Parathyroid adenoma (tissue), 2 donors: ENCODE measurements around the gene SERTAD3.
A peak's percentile ranks its signal among the peaks of the same experiment; 100 is the strongest.

Source experiments
- H2AFZ ChIP-seq: fragments of 300-600 bp; sonication (generic); one replicate; pipeline ENCODE4 v1.7.0; 2017; ENCODE audit warnings: antibody characterized with exemption, mild to moderate bottlenecking
- H3K27ac ChIP-seq: fragments of 300-600 bp; sonication (generic); one replicate; pipeline ENCODE4 v1.7.0; 2017
- H3K27me3 ChIP-seq: fragments of 300-600 bp; sonication (generic); one replicate; pipeline ENCODE4 v1.7.0; 2017; ENCODE audit warnings: low read length; ENCODE audit not compliant: control insufficient read depth, insufficient read depth
- H3K36me3 ChIP-seq: fragments of 300-600 bp; sonication (generic); one replicate; pipeline ENCODE4 v1.7.0; 2017; ENCODE audit warnings: low read length; ENCODE audit not compliant: control insufficient read depth, insufficient read depth
- H3K4me1 ChIP-seq: fragments of 300-600 bp; sonication (generic); one replicate; pipeline ENCODE4 v1.7.0; 2017; ENCODE audit warnings: control low read depth
- H3K4me2 ChIP-seq: fragments of 300-600 bp; sonication (generic); one replicate; pipeline ENCODE4 v1.7.0; 2017; ENCODE audit warnings: low read length
- H3K4me3 ChIP-seq: fragments of 300-600 bp; sonication (generic); one replicate; pipeline ENCODE4 v1.7.0; 2017; ENCODE audit warnings: low read depth, low read length
- H3K79me2 ChIP-seq: fragments of 300-600 bp; sonication (generic); one replicate; pipeline ENCODE4 v1.7.0; 2017; ENCODE audit warnings: control low read depth
- H3K9ac ChIP-seq: fragments of 300-600 bp; sonication (generic); one replicate; pipeline ENCODE4 v1.7.0; 2017; ENCODE audit warnings: mild to moderate bottlenecking
- H3K9me3 ChIP-seq: fragments of 300-600 bp; sonication (generic); one replicate; pipeline ENCODE4 v1.7.0; 2017; ENCODE audit warnings: low read length; ENCODE audit not compliant: control insufficient read depth
- CTCF ChIP-seq: fragments of 300-600 bp; sonication (generic); IDR thresholded peaks from one replicate; pipeline ENCODE4 v1.7.0; 2017; ENCODE audit warnings: antibody characterized with exemption, mild to moderate bottlenecking
- donor health status: primary hyperparathyroidism.

SERTAD3 gene

GRCh38 chr19:40453151-40453735 lies 9.1 kb upstream of the SERTAD3 start:
- Histone ChIP-seq H3K9me3 (no peaks in the 10 kb centered on the region), H3K79me2 (no peaks in the 10 kb centered on the region), H3K9ac (no peak overlapping the region), H3K4me3 (no peak overlapping the region), H3K36me3 (no peaks in the 10 kb centered on the region), H3K4me2 (no peak overlapping the region), H3K4me1 (no peaks in the 10 kb centered on the region), H3K27me3 (no peaks in the 10 kb centered on the region), H3K27ac (no peak overlapping the region), H2AFZ (no peak overlapping the region)
- TF ChIP-seq CTCF, result no peak

- Histone ChIP-seq H3K9me3 (no peaks in the 10 kb centered on the region), H3K27ac (no peak overlapping the region), H3K4me3 (no peak overlapping the region), H3K79me2 (no peaks in the 10 kb centered on the region), H3K9ac (no peak overlapping the region), H3K27me3 (no peaks in the 10 kb centered on the region), H3K36me3 (no peaks in the 10 kb centered on the region), H3K4me2 (no peak overlapping the region), H3K4me1 (no peaks in the 10 kb centered on the region), H2AFZ (no peak overlapping the region)
- TF ChIP-seq CTCF, result no peak
Observed at GRCh38 chr19:40452016-40452415, 7.9 kb upstream of the SERTAD3 start.

- Histone ChIP-seq H3K4me2 (no peak overlapping the region), H3K27ac (no peak overlapping the region), H2AFZ (no peak overlapping the region), H3K4me3 (no peak overlapping the region), H3K4me1 (peaks cover 4% of the 10 kb centered on the region), H3K9ac (no peak overlapping the region), H3K27me3 (no peaks in the 10 kb centered on the region), H3K9me3 (no peaks in the 10 kb centered on the region), H3K79me2 (no peaks in the 10 kb centered on the region), H3K36me3 (no peaks in the 10 kb centered on the region)
- TF ChIP-seq CTCF, result no peak
Observed at GRCh38 chr19:40450664-40451063, 6.5 kb upstream of the SERTAD3 start.

GRCh38 chr19:40449506-40449905 lies 5.4 kb upstream of the SERTAD3 start:
- H2AFZ ChIP-seq, result no peak overlapping the region
- peaks cover 11% of the 10 kb centered on the region for H3K4me1 ChIP-seq
- H3K27me3 ChIP-seq, result no peaks in the 10 kb centered on the region
- H3K9me3 ChIP-seq, result no peaks in the 10 kb centered on the region
- no peak overlapping the region for H3K4me3 ChIP-seq
- TF ChIP-seq CTCF, result no peak
- no peak overlapping the region for H3K4me2 ChIP-seq
- H3K9ac ChIP-seq, result no peak overlapping the region
- no peaks in the 10 kb centered on the region for H3K79me2 ChIP-seq
- H3K27ac ChIP-seq, result no peak overlapping the region
- no peaks in the 10 kb centered on the region for H3K36me3 ChIP-seq

GRCh38 chr19:40446263-40446784 lies 2.2 kb upstream of the SERTAD3 start:
- Histone ChIP-seq H3K27ac (peak overlapping the region; percentile 98), H3K36me3 (no peaks in the 10 kb centered on the region), H3K9me3 (no peaks in the 10 kb centered on the region), H3K4me1 (peaks cover 20% of the 10 kb centered on the region), H3K27me3 (no peaks in the 10 kb centered on the region), H3K79me2 (peaks cover 6% of the 10 kb centered on the region), H3K4me2 (peak overlapping the region; percentile 90), H2AFZ (peak overlapping the region; percentile 82), H3K4me3 (peak overlapping the region; percentile 38), H3K9ac (no peak overlapping the region)
- no peak for TF ChIP-seq CTCF
